Osteocyte (in vitro differentiated cells): ENCODE data around the gene CLDN1. TPM values are rescaled to one million over a fixed set of nuclear protein-coding genes. Genes with fewer than 3 reads are reported as not detected.
A peak's percentile ranks its signal among the peaks of the same experiment; 100 is the strongest.

Experiments
- DNase-seq: peaks from one replicate; pipeline ENCODE4 v3.0.0; 2021; ENCODE audit warnings: mixed read lengths; ENCODE audit not compliant: unreplicated experiment; ENCODE audit errors: extremely low spot score
- H3K27ac Mint-ChIP-seq: one replicate; pipeline ENCODE4 v1.8.0; 2021; ENCODE audit warnings: mild to moderate bottlenecking, mixed read lengths; ENCODE audit not compliant: unreplicated experiment
- H3K27me3 Mint-ChIP-seq: one replicate; pipeline ENCODE4 v1.8.0; 2021; ENCODE audit warnings: mixed read lengths; ENCODE audit not compliant: unreplicated experiment
- H3K36me3 Mint-ChIP-seq: one replicate; pipeline ENCODE4 v1.8.0; 2021; ENCODE audit warnings: mixed read lengths; ENCODE audit not compliant: unreplicated experiment
- H3K4me1 Mint-ChIP-seq: one replicate; pipeline ENCODE4 v1.8.0; 2021; ENCODE audit warnings: mixed read lengths; ENCODE audit not compliant: unreplicated experiment
- H3K4me3 Mint-ChIP-seq: one replicate; pipeline ENCODE4 v1.8.0; 2021; ENCODE audit warnings: mild to moderate bottlenecking, moderate library complexity, mixed read lengths; ENCODE audit not compliant: unreplicated experiment
- H3K9me3 Mint-ChIP-seq: one replicate; pipeline ENCODE4 v1.8.0; 2021; ENCODE audit warnings: mixed read lengths; ENCODE audit not compliant: unreplicated experiment
- CTCF ChIP-seq: fragments of 200-600 bp; sonication (generic); IDR thresholded peaks from 2 replicates; pipeline ENCODE4 v1.5.0; 2021; ENCODE audit warnings: antibody characterized with exemption, mild to moderate bottlenecking, moderate library complexity
- total RNA-seq: library from RNA; stranded (reverse); gene quantifications from 2 replicates; pipeline ENCODE4 v1.2.1, GENCODE V29; 2021

CLDN1 gene
- total RNA-seq, 1 donor from 2014 or later, result 41.4 TPM

DNA sequence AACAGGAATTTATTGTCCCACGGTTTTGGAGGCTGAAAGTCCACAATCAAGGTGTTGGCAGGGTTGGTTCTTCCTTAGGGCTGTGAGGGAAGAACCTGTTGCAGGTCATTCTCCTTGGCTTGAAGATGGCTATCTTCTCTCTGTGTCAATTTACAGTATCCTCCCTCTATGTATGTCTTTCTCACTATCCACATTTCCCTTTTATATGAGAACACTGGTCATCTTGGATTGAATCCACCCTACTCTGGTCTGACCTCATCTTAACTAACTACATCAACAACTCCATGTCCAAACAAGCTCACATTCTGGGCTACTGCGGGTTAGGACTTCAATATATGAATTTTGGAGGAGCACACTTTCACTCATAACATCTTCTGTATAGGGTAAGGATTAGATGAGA, 61.9 kb downstream of the CLDN1 start:
- no peak for DNase-seq
- H3K36me3 Mint-ChIP-seq, result no peaks in the 10 kb centered on the region

DNA sequence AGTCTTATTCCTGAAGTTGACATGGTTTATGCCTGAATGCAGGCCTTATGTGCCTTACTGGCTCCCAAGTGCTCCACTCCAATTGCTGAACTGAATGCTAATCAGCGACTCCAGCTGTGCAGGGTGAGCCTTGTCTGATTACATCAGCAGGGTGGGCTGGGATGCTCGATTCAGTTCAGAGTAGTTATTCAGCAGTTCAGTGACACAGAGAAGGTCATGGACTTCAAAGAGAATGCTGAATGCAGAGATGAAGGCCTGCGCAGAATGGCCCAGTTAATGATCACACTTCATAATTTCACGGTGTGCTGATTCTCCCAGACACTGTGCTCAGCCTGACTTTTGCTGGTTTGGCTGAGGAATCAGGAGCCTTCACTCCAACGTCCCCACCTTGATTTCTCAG, 63.6 kb downstream of the CLDN1 start:
- DNase-seq, result no peak
- no peak overlapping the region for H3K4me3 Mint-ChIP-seq

More for the DNA sequence above, 61.9 kb downstream of the CLDN1 start:
- Mint-ChIP-seq H3K27me3 (no peaks in the 10 kb centered on the region), H3K9me3 (no peaks in the 10 kb centered on the region), H3K4me3 (peak overlapping the region; percentile 36), H3K4me1 (peaks cover 60% of the 10 kb centered on the region), H3K27ac (peak overlapping the region; percentile 98)
- no peak for TF ChIP-seq CTCF

More for the DNA sequence above, 63.6 kb downstream of the CLDN1 start:
- no peaks in the 10 kb centered on the region for H3K27me3 Mint-ChIP-seq
- no peaks in the 10 kb centered on the region for H3K9me3 Mint-ChIP-seq
- peak overlapping the region; percentile 62 for H3K27ac Mint-ChIP-seq
- H3K4me1 Mint-ChIP-seq, result peaks cover 52% of the 10 kb centered on the region
- no peaks in the 10 kb centered on the region for H3K36me3 Mint-ChIP-seq
- no peak for TF ChIP-seq CTCF

Other genes starting within 250 kb of the CLDN1 start
- gene P3H2, start 201.5 kb downstream of the CLDN1 start, total RNA-seq, result 132 and 143 TPM in 2 replicates
- gene CLDN16, start 65.7 kb upstream of the CLDN1 start, total RNA-seq, result not detected in 2 replicates
- gene TMEM207, start 127.5 kb upstream of the CLDN1 start, total RNA-seq, result not detected in 2 replicates
- 23.8 and 29.3 TPM in 2 replicates for gene IL1RAP, start 191.6 kb upstream of the CLDN1 start, total RNA-seq